Measurements from ENCODE around the gene MVP.
"Not testable (repeated sequence)": the region's sequence is repeated elsewhere in the genome, so short reads cannot be mapped to it uniquely, and the experiment has no call there.

Gene MVP

GRCh38 chr16:29883987-29884386 lies 63.7 kb downstream of the MVP start:
- DNase-seq (ENCODE audit: low spot score), result no peak
- Histone ChIP-seq H3K27ac (ENCODE audit: poor library complexity, severe bottlenecking) (no peak overlapping the region), H3K27me3 (ENCODE audit: insufficient read depth, poor library complexity, severe bottlenecking) (no peaks in the 10 kb centered on the region), H3K4me1 (ENCODE audit: insufficient read depth, poor library complexity, severe bottlenecking) (no peaks in the 10 kb centered on the region), H3K4me3 (ENCODE audit: severe bottlenecking) (no peak overlapping the region), H3K9me3 (ENCODE audit: severe bottlenecking) (no peaks in the 10 kb centered on the region), H3K36me3 (ENCODE audit: low read depth) (no peaks in the 10 kb centered on the region)
- TF ChIP-seq CTCF (IDR thresholded peaks at IDR 0.05; ENCODE audit: poor library complexity, severe bottlenecking), result no peak
- ATAC-seq (ENCODE audit: low read depth), result no peak

- not testable (repeated sequence) for H3K4me1 ChIP-seq (ENCODE audit: insufficient read depth, poor library complexity, severe bottlenecking); ATAC-seq (ENCODE audit: low read depth)
Observed at GRCh38 chr16:29889372-29889771, 69.1 kb downstream of the MVP start.

GRCh38 chr16:29891525-29892457 lies 71.5 kb downstream of the MVP start:
- DNase-seq (ENCODE audit: low spot score), result no peak
- ATAC-seq (ENCODE audit: low read depth), result no peak
- no peak for TF ChIP-seq CTCF (IDR thresholded peaks at IDR 0.05; ENCODE audit: poor library complexity, severe bottlenecking)
- no peak overlapping the region for H3K27ac ChIP-seq (ENCODE audit: poor library complexity, severe bottlenecking)
- H3K36me3 ChIP-seq (ENCODE audit: low read depth), result no peaks in the 10 kb centered on the region
- no peaks in the 10 kb centered on the region for H3K27me3 ChIP-seq (ENCODE audit: insufficient read depth, poor library complexity, severe bottlenecking)
- H3K4me1 ChIP-seq (ENCODE audit: insufficient read depth, poor library complexity, severe bottlenecking), result no peaks in the 10 kb centered on the region
- H3K9me3 ChIP-seq (ENCODE audit: severe bottlenecking), result no peaks in the 10 kb centered on the region
- no peak overlapping the region for H3K4me3 ChIP-seq (ENCODE audit: severe bottlenecking)

More at GRCh38 chr16:29889372-29889771, 69.1 kb downstream of the MVP start:
- not testable (repeated sequence) for DNase-seq (ENCODE audit: low spot score); H3K4me3 ChIP-seq (ENCODE audit: severe bottlenecking); H3K36me3 ChIP-seq (ENCODE audit: low read depth); H3K27me3 ChIP-seq (ENCODE audit: insufficient read depth, poor library complexity, severe bottlenecking); H3K9me3 ChIP-seq (ENCODE audit: severe bottlenecking); H3K27ac ChIP-seq (ENCODE audit: poor library complexity, severe bottlenecking)

GRCh38 chr16:29892458-29892813 lies 72.2 kb downstream of the MVP start:
- Histone ChIP-seq H3K4me1 (ENCODE audit: insufficient read depth, poor library complexity, severe bottlenecking) (no peaks in the 10 kb centered on the region), H3K27me3 (ENCODE audit: insufficient read depth, poor library complexity, severe bottlenecking) (no peaks in the 10 kb centered on the region), H3K27ac (ENCODE audit: poor library complexity, severe bottlenecking) (no peak overlapping the region), H3K36me3 (ENCODE audit: low read depth) (no peaks in the 10 kb centered on the region), H3K9me3 (ENCODE audit: severe bottlenecking) (no peaks in the 10 kb centered on the region), H3K4me3 (ENCODE audit: severe bottlenecking) (no peak overlapping the region)
- ATAC-seq (ENCODE audit: low read depth), result no peak
- TF ChIP-seq CTCF (IDR thresholded peaks at IDR 0.05; ENCODE audit: poor library complexity, severe bottlenecking), result no peak
- no peak for DNase-seq (ENCODE audit: low spot score)

GRCh38 chr16:29893553-29893952 lies 73.3 kb downstream of the MVP start:
- TF ChIP-seq CTCF (IDR thresholded peaks at IDR 0.05; ENCODE audit: poor library complexity, severe bottlenecking), result no peak
- H3K36me3 ChIP-seq (ENCODE audit: low read depth), result no peaks in the 10 kb centered on the region
- DNase-seq (ENCODE audit: low spot score) (no peak), ATAC-seq (ENCODE audit: low read depth) (no peak)
- no peaks in the 10 kb centered on the region for H3K9me3 ChIP-seq (ENCODE audit: severe bottlenecking)
- no peaks in the 10 kb centered on the region for H3K4me1 ChIP-seq (ENCODE audit: insufficient read depth, poor library complexity, severe bottlenecking)
- no peak overlapping the region for H3K4me3 ChIP-seq (ENCODE audit: severe bottlenecking)
- H3K27ac ChIP-seq (ENCODE audit: poor library complexity, severe bottlenecking), result no peak overlapping the region
- no peaks in the 10 kb centered on the region for H3K27me3 ChIP-seq (ENCODE audit: insufficient read depth, poor library complexity, severe bottlenecking)
